Measurements from ENCODE around the gene MLC1. TPM values are rescaled to one million over a fixed set of nuclear protein-coding genes. Genes with fewer than 3 reads are reported as not detected.

The MLC1 gene
- total and polyA plus RNA-seq, 2 of the 4 experiments (the other 2 are of a cell fraction), result 0.10 TPM; not detected in 1

GRCh38 chr22:50118557-50119168 is 33.4 kb upstream of the MLC1 start:
- peaks cover 12% of the 10 kb centered on the region for H3K9me1 ChIP-seq (ENCODE audit: insufficient read depth, low read length)
- peak overlapping the region; percentile 73 for H2BK120ac ChIP-seq (ENCODE audit: low read depth, low read length)
- intact Hi-C loops (cut with micrococcal nuclease), result no loop called here
- H4K5ac ChIP-seq (ENCODE audit: low read depth, low read length), result peak overlapping the region; percentile 47
- peak overlapping the region; percentile 73; the same call in 1 of the 2 replicates for H3K23ac ChIP-seq (ENCODE audit: low read depth, low read length)
- peaks cover 10% of the 10 kb centered on the region; the same call in 1 of the 2 replicates for H3K36me3 ChIP-seq (ENCODE audit: control insufficient read depth, insufficient read depth, low read length)
- H2AK5ac ChIP-seq (ENCODE audit: low read depth, low read length), result peak overlapping the region; percentile 69; the same call in 1 of the 2 replicates
- DNase-seq, result peak; percentile 100
- ChIA-PET POLR2A (ENCODE audit: unreplicated experiment) (no interaction called here), CTCF (no interaction called here)
- no peaks in the 10 kb centered on the region for H4K20me1 ChIP-seq (ENCODE audit: insufficient read depth, low read length)
- H3K9ac ChIP-seq (ENCODE audit: low read depth, low read length), result no peak overlapping the region
- H2AFZ ChIP-seq (replicated peaks; ENCODE audit: low read length, poor library complexity), result peak overlapping the region; percentile 78
- peak overlapping the region; percentile 16 for H2BK15ac ChIP-seq (ENCODE audit: low read depth, low read length)
- no peak overlapping the region for H3K4me3 ChIP-seq (ENCODE audit: insufficient read depth, low read depth, low read length)
- WGBS, 2 experiments (ENCODE audit: extremely low coverage in 2 of 2, insufficient read length in 1 of 2), result 13% methylated on average over 6 of the region's 10 CpGs; no CpG with 5 or more reads in 1 of the 2 experiments
- H3K56ac ChIP-seq (ENCODE audit: extremely low read depth, insufficient read depth, low read length), result no peak overlapping the region
- no peaks in the 10 kb centered on the region for H3K27me3 ChIP-seq (ENCODE audit: control insufficient read depth, insufficient read depth, low read length)
- peak overlapping the region; percentile 54; the same call in 1 of the 2 replicates for H4K91ac ChIP-seq (ENCODE audit: insufficient read depth, low read depth, low read length)
- peak overlapping the region in 1 of 2 experiments; percentile 88; a peak in 2 of 4 replicates for H4K8ac ChIP-seq (ENCODE audit: low read depth in 2 of 2, low read length in 2 of 2)
- peak; percentile 81 for ATAC-seq (ENCODE audit: low read depth)
- H2BK5ac ChIP-seq (ENCODE audit: low read depth, low read length, poor library complexity, severe bottlenecking), result peak overlapping the region; percentile 26
- no TSS peak for BruUV-seq (replicated peaks)
- H3K4me2 ChIP-seq (ENCODE audit: low read depth, low read length), result peak overlapping the region; percentile 63
- H3K18ac ChIP-seq (ENCODE audit: low read depth, low read length), result peak overlapping the region; percentile 38
- H3K79me1 ChIP-seq (ENCODE audit: low read depth in 1 of 2, low read length in 2 of 2), result peaks cover 0 to 14% of the 10 kb centered on the region in 2 experiments; a peak in 2 of 4 replicates
- H3K4me1 ChIP-seq (ENCODE audit: control insufficient read depth, insufficient read depth, low read length), result peaks cover 22% of the 10 kb centered on the region
- H3K27ac ChIP-seq (ENCODE audit: insufficient read depth, low read length), result peak overlapping the region; percentile 49; the same call in 1 of the 2 replicates
- in situ Hi-C loops (cut with MboI; ENCODE audit: low sequenced_read_pairs), result no loop called here
- H3K4ac ChIP-seq (ENCODE audit: low read depth, low read length), result peak overlapping the region; percentile 78
- dilution Hi-C loops (cut with HindIII; ENCODE audit: low sequenced_read_pairs, unreplicated experiment), result no loop called here
- H2AK9ac ChIP-seq (replicated peaks; ENCODE audit: low read depth, low read length, poor library complexity), result no peak overlapping the region
- H2BK20ac ChIP-seq (ENCODE audit: low read depth, low read length), result peak overlapping the region; percentile 54
- peak overlapping the region; percentile 82 for H3K14ac ChIP-seq (replicated peaks; ENCODE audit: low read depth, low read length)
- peaks cover 6% of the 10 kb centered on the region for H3K9me3 ChIP-seq (ENCODE audit: control insufficient read depth, insufficient read depth, low read length)
- TF ChIP-seq MXI1 (IDR thresholded peaks at IDR 0.05; ENCODE audit: borderline replicate concordance, low read depth, low read length) (no peak), RCOR1 (IDR thresholded peaks at IDR 0.05; ENCODE audit: insufficient replicate concordance, low read length) (peak; percentile 4), FOS (IDR thresholded peaks at IDR 0.05; ENCODE audit: low read depth, low read length) (peak; percentile 90), MAFK (IDR thresholded peaks at IDR 0.05; ENCODE audit: low read depth, low read length) (0 out of 2 replicates have a peak, but pooled peaks have one; percentile 21), CHD1 (IDR thresholded peaks at IDR 0.05; ENCODE audit: low read depth, low read length) (no peak), POLR2A (IDR thresholded peaks at IDR 0.05; ENCODE audit: low read depth, low read length) (no peak), NFE2L2 (IDR thresholded peaks at IDR 0.05; ENCODE audit: low read depth, low read length) (no peak), ELK1 (IDR thresholded peaks at IDR 0.05; ENCODE audit: borderline replicate concordance, low read depth, low read length) (no peak), SMC3 (IDR thresholded peaks at IDR 0.05; ENCODE audit: low read depth, low read length) (no peak), CEBPB (IDR thresholded peaks at IDR 0.05; ENCODE audit: low read depth, low read length) (peak; percentile 84), RAD21 (IDR thresholded peaks at IDR 0.05; ENCODE audit: low read length) (no peak), BHLHE40 (IDR thresholded peaks at IDR 0.05; ENCODE audit: low read depth, low read length) (peak; percentile 62; the same call in 1 of the 2 replicates), MAZ (IDR thresholded peaks at IDR 0.05; ENCODE audit: borderline replicate concordance, low read depth, low read length) (peak; percentile 77; the same call in 1 of the 2 replicates)
- TF ChIP-seq, protein P1, sequence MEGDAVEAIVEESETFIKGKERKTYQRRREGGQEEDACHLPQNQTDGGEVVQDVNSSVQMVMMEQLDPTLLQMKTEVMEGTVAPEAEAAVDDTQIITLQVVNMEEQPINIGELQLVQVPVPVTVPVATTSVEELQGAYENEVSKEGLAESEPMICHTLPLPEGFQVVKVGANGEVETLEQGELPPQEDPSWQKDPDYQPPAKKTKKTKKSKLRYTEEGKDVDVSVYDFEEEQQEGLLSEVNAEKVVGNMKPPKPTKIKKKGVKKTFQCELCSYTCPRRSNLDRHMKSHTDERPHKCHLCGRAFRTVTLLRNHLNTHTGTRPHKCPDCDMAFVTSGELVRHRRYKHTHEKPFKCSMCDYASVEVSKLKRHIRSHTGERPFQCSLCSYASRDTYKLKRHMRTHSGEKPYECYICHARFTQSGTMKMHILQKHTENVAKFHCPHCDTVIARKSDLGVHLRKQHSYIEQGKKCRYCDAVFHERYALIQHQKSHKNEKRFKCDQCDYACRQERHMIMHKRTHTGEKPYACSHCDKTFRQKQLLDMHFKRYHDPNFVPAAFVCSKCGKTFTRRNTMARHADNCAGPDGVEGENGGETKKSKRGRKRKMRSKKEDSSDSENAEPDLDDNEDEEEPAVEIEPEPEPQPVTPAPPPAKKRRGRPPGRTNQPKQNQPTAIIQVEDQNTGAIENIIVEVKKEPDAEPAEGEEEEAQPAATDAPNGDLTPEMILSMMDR (conservative IDR thresholded peaks at IDR 0.05; ENCODE audit: low read depth, low read length), result no peak
- TF ChIP-seq, protein P2, sequence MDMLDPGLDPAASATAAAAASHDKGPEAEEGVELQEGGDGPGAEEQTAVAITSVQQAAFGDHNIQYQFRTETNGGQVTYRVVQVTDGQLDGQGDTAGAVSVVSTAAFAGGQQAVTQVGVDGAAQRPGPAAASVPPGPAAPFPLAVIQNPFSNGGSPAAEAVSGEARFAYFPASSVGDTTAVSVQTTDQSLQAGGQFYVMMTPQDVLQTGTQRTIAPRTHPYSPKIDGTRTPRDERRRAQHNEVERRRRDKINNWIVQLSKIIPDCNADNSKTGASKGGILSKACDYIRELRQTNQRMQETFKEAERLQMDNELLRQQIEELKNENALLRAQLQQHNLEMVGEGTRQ (IDR thresholded peaks at IDR 0.05; ENCODE audit: low read depth, low read length), result peak; percentile 94
